H1 (cell line): ENCODE data around the gene EEF2. TPM values are rescaled to one million over a fixed set of nuclear protein-coding genes. Genes with fewer than 3 reads are reported as not detected.

ENCODE experiments used
- CTCF ChIA-PET: fragments of 300-600 bp; sonication (Branson Sonifier 250); formaldehyde crosslinking; loops from one replicate; lab custom pipeline; 2021; ENCODE audit not compliant: partially characterized antibody; lab: Charles Lee
- POLR2A ChIA-PET: fragments of 300-600 bp; sonication (Branson Sonifier 250); formaldehyde crosslinking; loops from one replicate; lab custom pipeline; 2021; ENCODE audit warnings: inconsistent platforms; ENCODE audit not compliant: partially characterized antibody; lab: Charles Lee
- DNase-seq, 2 experiments: peaks; one replicate each; pipeline versions ENCODE4 v3.0.0 to v3.0.0-alpha.2; 2010 to 2022; ENCODE audit warnings: low spot score in 2 of 2, low read depth in 1 of 2, mixed read lengths in 1 of 2
- FAIRE-seq: peaks from 2 replicates; lab custom pipeline; 2011; peaks lifted over from hg19 to GRCh38; lab: Jason Lieb, UNC
- H2AFZ ChIP-seq: 2 replicates; pipeline ENCODE4 v1.8.1; 2012; ENCODE audit warnings: low read length, inconsistent platforms
- H2AK5ac ChIP-seq: 2 replicates; pipeline ENCODE4 v1.6.1; 2013; ENCODE audit warnings: low read depth, low read length
- H2BK120ac ChIP-seq: replicated peaks from 2 replicates; pipeline ENCODE3; 2013; ENCODE audit warnings: low read depth, low read length, inconsistent platforms
- H2BK12ac ChIP-seq: 2 replicates; pipeline ENCODE4 v1.6.1; 2013; ENCODE audit warnings: low read depth, low read length
- H2BK15ac ChIP-seq: 2 replicates; pipeline ENCODE4 v1.6.1; 2013; ENCODE audit warnings: low read length
- H2BK20ac ChIP-seq: 2 replicates; pipeline ENCODE4 v1.6.1; 2013; ENCODE audit warnings: low read length
- H2BK5ac ChIP-seq: 2 replicates; pipeline ENCODE4 v1.6.1; 2013; ENCODE audit warnings: low read depth, low read length
- H3K14ac ChIP-seq: 2 replicates; pipeline ENCODE4 v1.6.1; 2013; ENCODE audit warnings: inconsistent platforms; ENCODE audit not compliant: insufficient read length
- H3K18ac ChIP-seq: 2 replicates; pipeline ENCODE4 v1.6.1; 2013; ENCODE audit warnings: low read length; ENCODE audit errors: extremely low read depth
- H3K23ac ChIP-seq: 2 replicates; pipeline ENCODE4 v1.6.1; 2013; ENCODE audit warnings: inconsistent platforms; ENCODE audit not compliant: insufficient read length
- H3K23me2 ChIP-seq: 2 replicates; pipeline ENCODE4 v1.6.1; 2013; ENCODE audit warnings: low read depth, low read length
- H3K27ac ChIP-seq: 2 replicates; pipeline ENCODE4 v1.6.1; 2011; ENCODE audit warnings: low read depth, low read length, inconsistent platforms
- H3K27me3 ChIP-seq, 4 experiments: replicated peaks in 1 of 4; 1 replicate in 1 of 4; 2 replicates in 3 of 4; pipeline versions ENCODE4 v1.6.1 to v1.8.1; 2011 to 2013; ENCODE audit warnings: low read length in 3 of 4, mild to moderate bottlenecking in 3 of 4, inconsistent platforms in 2 of 4, mixed read lengths in 2 of 4, moderate library complexity in 1 of 4; ENCODE audit not compliant: control insufficient read depth in 3 of 4, insufficient read depth in 3 of 4; ENCODE audit errors: extremely low read depth in 1 of 4
- H3K36me3 ChIP-seq, 4 experiments: 2 replicates each; pipeline versions ENCODE4 v1.6.1 to v1.8.1; 2011 to 2013; ENCODE audit warnings: mild to moderate bottlenecking in 4 of 4, low read length in 3 of 4, moderate library complexity in 2 of 4, control low read depth in 1 of 4, inconsistent platforms in 1 of 4; ENCODE audit not compliant: insufficient read depth in 4 of 4, control insufficient read depth in 2 of 4
- H3K4ac ChIP-seq: replicated peaks from 2 replicates; pipeline ENCODE3; 2013; ENCODE audit warnings: low read length, low read depth, mixed read lengths, inconsistent platforms; ENCODE audit not compliant: insufficient read length
- H3K4me1 ChIP-seq, 4 experiments: replicated peaks in 1 of 4; 1 replicate in 1 of 4; 2 replicates in 3 of 4; pipeline versions ENCODE4 v1.6.1 to v1.8.1; 2011 to 2013; ENCODE audit warnings: low read length in 3 of 4, inconsistent platforms in 2 of 4, mixed read lengths in 1 of 4; ENCODE audit not compliant: insufficient read depth in 4 of 4, control insufficient read depth in 3 of 4
- H3K4me2 ChIP-seq, 2 experiments: 2 replicates each; pipeline versions ENCODE4 v1.6.1 to v1.8.1; 2011 to 2013; ENCODE audit warnings: low read depth in 2 of 2, low read length in 2 of 2, control low read depth in 1 of 2, inconsistent platforms in 1 of 2, mild to moderate bottlenecking in 1 of 2; ENCODE audit not compliant: insufficient read depth in 1 of 2
- H3K4me3 ChIP-seq, 4 experiments: fragments of 200-600, 300-600 bp in 1 of 4; sonication (generic), shearing (Covaris generic), sonication (Bioruptor Twin) in 1 of 4; 2 replicates each; pipeline versions ENCODE4 v1.5.1 to v1.8.1; 2011 to 2016; ENCODE audit warnings: low read length in 4 of 4, low read depth in 3 of 4, control low read depth in 2 of 4, inconsistent platforms in 2 of 4, mild to moderate bottlenecking in 2 of 4, mixed read lengths in 1 of 4, moderate library complexity in 1 of 4; ENCODE audit not compliant: insufficient read depth in 2 of 4; ENCODE audit errors: extremely low read depth in 1 of 4
- H3K56ac ChIP-seq: replicated peaks from 2 replicates; pipeline ENCODE3; 2013; ENCODE audit warnings: low read depth, mild to moderate bottlenecking, mixed read lengths, low read length, inconsistent platforms; ENCODE audit not compliant: insufficient read length
- H3K79me1 ChIP-seq: 2 replicates; pipeline ENCODE4 v1.6.1; 2013; ENCODE audit warnings: low read depth, low read length, control low read depth
- H3K79me2 ChIP-seq, 2 experiments: 2 replicates each; pipeline versions ENCODE4 v1.6.1 to v1.8.1; 2012 to 2013; ENCODE audit warnings: low read length in 2 of 2, mild to moderate bottlenecking in 2 of 2, inconsistent platforms in 1 of 2; ENCODE audit not compliant: insufficient read depth in 2 of 2, control insufficient read depth in 1 of 2
- H3K9ac ChIP-seq, 4 experiments: replicated peaks in 1 of 4; 1 replicate in 1 of 4; 2 replicates in 3 of 4; pipeline versions ENCODE4 v1.6.1 to v1.8.1; 2011 to 2013; ENCODE audit warnings: low read depth in 3 of 4, low read length in 3 of 4, control low read depth in 2 of 4, mild to moderate bottlenecking in 2 of 4, moderate library complexity in 2 of 4, inconsistent platforms in 1 of 4; ENCODE audit errors: extremely low read depth in 1 of 4
- H3K9me3 ChIP-seq, 2 experiments: 2 replicates each; pipeline versions ENCODE4 v1.6.1 to v1.8.1; 2012 to 2013; ENCODE audit warnings: mild to moderate bottlenecking in 2 of 2, moderate library complexity in 2 of 2, control low read depth in 1 of 2, inconsistent platforms in 1 of 2, low read depth in 1 of 2, low read length in 1 of 2, mixed read lengths in 1 of 2; ENCODE audit not compliant: insufficient read depth in 2 of 2
- H4K20me1 ChIP-seq, 2 experiments: replicated peaks in 1 of 2; 2 replicates each; pipeline versions ENCODE3 to v1.8.1; 2011 to 2013; ENCODE audit warnings: inconsistent platforms in 2 of 2, low read length in 2 of 2, mild to moderate bottlenecking in 1 of 2; ENCODE audit not compliant: insufficient read depth in 2 of 2, control insufficient read depth in 1 of 2
- H4K5ac ChIP-seq: 2 replicates; pipeline ENCODE4 v1.6.1; 2013; ENCODE audit warnings: low read length, low read depth, mixed read lengths, inconsistent platforms; ENCODE audit not compliant: insufficient read length
- H4K8ac ChIP-seq: 2 replicates; pipeline ENCODE4 v1.8.0; 2013; ENCODE audit warnings: mild to moderate bottlenecking, moderate library complexity, low read length, inconsistent platforms; ENCODE audit not compliant: insufficient read depth; ENCODE audit errors: extremely low read depth
- H4K91ac ChIP-seq: replicated peaks from 2 replicates; pipeline ENCODE3; 2013; ENCODE audit warnings: low read length, mixed read lengths, inconsistent platforms; ENCODE audit not compliant: insufficient read length
- CHD2 ChIP-seq: IDR thresholded peaks from 2 replicates; pipeline ENCODE4 v1.6.1; 2012; ENCODE audit warnings: low read length, improper control_type of control experiment
- POLR2A ChIP-seq, 2 experiments: IDR thresholded peaks; 1 replicate in 1 of 2; 2 replicates in 1 of 2; pipeline ENCODE4 v1.6.1; 2011; ENCODE audit warnings: low read depth in 2 of 2, low read length in 2 of 2, mild to moderate bottlenecking in 2 of 2; ENCODE audit errors: control extremely low read depth in 1 of 2
- POLR2AphosphoS5 ChIP-seq: IDR thresholded peaks from 2 replicates; pipeline ENCODE4 v1.6.1; 2011; ENCODE audit warnings: low read depth, low read length
- RFX5 ChIP-seq: IDR thresholded peaks from 2 replicates; pipeline ENCODE4 v1.6.1; 2011; ENCODE audit warnings: low read depth, low read length, improper control_type of control experiment, borderline replicate concordance
- SIN3A ChIP-seq, 2 experiments: IDR thresholded peaks in 1 of 2; conservative IDR thresholded peaks in 1 of 2; 2 replicates each; pipeline ENCODE4 v1.6.1; 2011 to 2012; ENCODE audit warnings: low read length in 2 of 2, improper control_type of control experiment in 1 of 2, low read depth in 1 of 2, mild to moderate bottlenecking in 1 of 2
- SIRT6 ChIP-seq: IDR thresholded peaks from one replicate; pipeline ENCODE4 v1.7.1; 2012; ENCODE audit warnings: low read length, inconsistent platforms
- SP1 ChIP-seq: IDR thresholded peaks from 2 replicates; pipeline ENCODE4 v1.6.1; 2011; ENCODE audit warnings: low read depth, low read length
- YY1 ChIP-seq: IDR thresholded peaks from 2 replicates; pipeline ENCODE4 v1.6.1; 2011; ENCODE audit warnings: low read depth, mild to moderate bottlenecking, low read length
- WGBS, 2 experiments: shearing (Covaris generic) in 1 of 2; methylation state at CpG; one replicate each; pipeline versions ENCODE4 v1.1.6 to v1.1.7; 2013 to 2015; ENCODE audit warnings: low lambda C conversion rate in 2 of 2, mixed read lengths in 2 of 2, inconsistent platforms in 1 of 2, low coverage in 1 of 2, missing lambda C conversion rate in 1 of 2; ENCODE audit not compliant: insufficient replicate concordance in 2 of 2, insufficient coverage in 1 of 2, insufficient read length in 1 of 2; ENCODE audit errors: extremely low coverage in 1 of 2, missing lambda C conversion rate in 1 of 2; 5-methylcytosine and 5-hydroxymethylcytosine counted together
- polyA plus RNA-seq, 7 experiments: library from polyadenylated mRNA; depleted of rRNA in 3 of 7; stranded (reverse) in 5 of 7; unstranded in 2 of 7; fragments of >200 nt in 5 of 7; fragments of 200-250 nt in 2 of 7; gene quantifications; 1 replicate in 5 of 7; 2 replicates in 1 of 7; 4 replicates in 1 of 7; pipeline versions ENCODE4 v1.2.1 to v1.2.3, GENCODE V29; 2011 to 2013; ENCODE audit warnings: missing spikeins in 2 of 7, mixed read lengths in 2 of 7
- total RNA-seq: library from RNA; stranded (reverse); fragmentation: NEBNext Ultra II Directional; extraction: Animal tissue kit (Norgen Biotek cat#: 25700); gene quantifications from 2 replicates; pipeline ENCODE4 v1.2.1, GENCODE V29; 2021
- TF ChIP-seq, protein P1 (sequence below), 3 experiments: IDR thresholded peaks; 1 replicate in 2 of 3; 2 replicates in 1 of 3; pipeline versions ENCODE4 v1.5.1 to v1.6.1; 2011; ENCODE audit warnings: low read length in 3 of 3, mild to moderate bottlenecking in 3 of 3, inconsistent platforms in 2 of 3, low read depth in 1 of 3, moderate library complexity in 1 of 3; ENCODE audit not compliant: insufficient read depth in 1 of 3; ENCODE audit errors: control extremely low read depth in 1 of 3

The EEF2 gene
- total and polyA plus RNA-seq, 2 of the 8 experiments (the other 6 are each of a cell fraction or from before 2014, with no cell fraction given) = 1,554 to 3,380 TPM

DNA sequence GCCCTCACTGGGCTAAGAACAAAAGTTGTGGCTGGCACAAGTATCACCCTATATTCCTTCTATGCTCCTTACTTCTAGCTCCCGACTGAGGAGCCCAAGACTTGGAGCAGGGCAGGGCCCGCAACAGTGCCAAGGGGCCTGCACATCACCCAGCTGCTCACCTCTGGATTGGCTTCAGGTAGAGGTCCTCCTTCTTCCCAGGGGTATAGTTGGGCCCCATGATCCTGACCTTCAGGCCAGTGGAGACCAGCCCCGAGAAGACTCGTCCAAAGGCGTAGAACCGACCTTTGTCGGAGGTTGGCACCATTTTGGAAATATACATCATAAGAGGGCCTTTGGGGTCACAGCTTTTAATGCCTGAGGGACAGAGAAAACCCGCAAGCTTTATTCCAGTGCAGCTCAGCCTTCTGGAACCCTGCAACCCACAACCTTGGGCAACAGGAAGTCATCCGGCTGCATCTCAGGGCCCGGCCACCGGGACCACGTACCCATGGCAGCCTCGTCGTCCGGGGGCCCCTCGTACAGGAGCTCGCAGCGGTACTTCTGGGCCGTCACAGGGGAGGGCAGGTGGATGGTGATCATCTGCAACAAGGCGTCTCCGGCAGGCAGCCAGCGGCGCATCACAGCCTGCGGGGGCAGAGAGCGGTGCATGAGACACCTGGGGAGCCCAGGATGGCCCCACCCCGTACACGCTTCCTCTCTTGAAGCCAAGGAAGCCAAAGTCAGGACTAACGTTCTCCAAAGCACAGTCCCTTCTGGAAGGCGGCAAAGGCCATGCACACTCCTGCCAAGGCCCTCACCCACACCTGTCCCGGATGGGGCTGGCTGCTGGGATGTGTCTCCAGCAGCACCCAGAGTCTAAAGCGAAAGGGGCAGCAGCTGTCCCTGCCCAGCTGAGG, 4.7 kb downstream of the EEF2 start:
- ChIA-PET POLR2A (interaction anchor here (0.6 to 12.0 kb wide), 16 partner anchors 9 to 201 kb away, joined by 3 to 870 read pairs (median 4); partner anchors contain the start of genes DAPK3, NMRK2 and PIAS4), CTCF (no interaction called here)
- peak overlapping the region; percentile 91; the same call in 1 of the 2 replicates for H4K8ac ChIP-seq
- no peak overlapping the region for H3K4ac ChIP-seq
- H3K18ac ChIP-seq = no peak overlapping the region
- peaks cover 0 to 13% (median 8%) of the 10 kb centered on the region in 4 experiments; a peak in 6 of 7 replicates for H3K4me1 ChIP-seq
- DNase-seq = no peak
- H3K9ac ChIP-seq = peak overlapping the region in 1 of 4 experiments; percentile 42; a peak in 3 of 7 replicates
- no peak overlapping the region for H2BK20ac ChIP-seq
- no peak overlapping the region for H3K56ac ChIP-seq
- H2AK5ac ChIP-seq = no peak overlapping the region
- H3K27me3 ChIP-seq = no peaks in the 10 kb centered on the region
- no peak overlapping the region for H3K4me2 ChIP-seq
- no peak overlapping the region for H4K5ac ChIP-seq
- H3K4me3 ChIP-seq = no peak overlapping the region
- H3K36me3 ChIP-seq = peaks cover 78 to 91% (median 84%) of the 10 kb centered on the region in 4 experiments
- WGBS, 2 experiments = 94% methylated on average over 31 of the region's 31 CpGs; no CpG with 5 or more reads in 1 of the 2 experiments
- peaks cover 8% of the 10 kb centered on the region for H3K23me2 ChIP-seq
- H3K9me3 ChIP-seq = no peaks in the 10 kb centered on the region
- no peak overlapping the region for H3K23ac ChIP-seq
- peaks cover 20% of the 10 kb centered on the region for H3K79me1 ChIP-seq
- H3K14ac ChIP-seq = no peak overlapping the region
- no peak overlapping the region for H2BK15ac ChIP-seq
- peaks cover 82 to 85% of the 10 kb centered on the region in 2 experiments for H4K20me1 ChIP-seq
- FAIRE-seq = no peak
- no peak overlapping the region for H2AFZ ChIP-seq
- no peak overlapping the region for H4K91ac ChIP-seq
- peak overlapping the region; percentile 29; the same call in 1 of the 2 replicates for H3K27ac ChIP-seq
- H2BK120ac ChIP-seq = no peak overlapping the region
- H2BK12ac ChIP-seq = no peak overlapping the region
- no peak overlapping the region; the same call in 1 of the 2 replicates for H2BK5ac ChIP-seq
- H3K79me2 ChIP-seq = peaks cover 19 to 68% of the 10 kb centered on the region in 2 experiments
- TF ChIP-seq YY1 = no peak
- peak; percentile 27 for TF ChIP-seq SIRT6
- TF ChIP-seq RFX5 = no peak
- peak; percentile 82; the same call in 1 of the 2 replicates for TF ChIP-seq POLR2AphosphoS5
- 0 out of 4 replicates have a peak, but pooled peaks of 1 of the 2 experiments have one; percentile 44 for TF ChIP-seq SIN3A (conservative IDR thresholded peaks at IDR 0.05 in 1 of 2, IDR thresholded peaks at IDR 0.05 in 1 of 2; ENCODE audit: low read depth in 1 of 2, low read length in 2 of 2)
- TF ChIP-seq CHD2 = no peak
- TF ChIP-seq, protein P1, sequence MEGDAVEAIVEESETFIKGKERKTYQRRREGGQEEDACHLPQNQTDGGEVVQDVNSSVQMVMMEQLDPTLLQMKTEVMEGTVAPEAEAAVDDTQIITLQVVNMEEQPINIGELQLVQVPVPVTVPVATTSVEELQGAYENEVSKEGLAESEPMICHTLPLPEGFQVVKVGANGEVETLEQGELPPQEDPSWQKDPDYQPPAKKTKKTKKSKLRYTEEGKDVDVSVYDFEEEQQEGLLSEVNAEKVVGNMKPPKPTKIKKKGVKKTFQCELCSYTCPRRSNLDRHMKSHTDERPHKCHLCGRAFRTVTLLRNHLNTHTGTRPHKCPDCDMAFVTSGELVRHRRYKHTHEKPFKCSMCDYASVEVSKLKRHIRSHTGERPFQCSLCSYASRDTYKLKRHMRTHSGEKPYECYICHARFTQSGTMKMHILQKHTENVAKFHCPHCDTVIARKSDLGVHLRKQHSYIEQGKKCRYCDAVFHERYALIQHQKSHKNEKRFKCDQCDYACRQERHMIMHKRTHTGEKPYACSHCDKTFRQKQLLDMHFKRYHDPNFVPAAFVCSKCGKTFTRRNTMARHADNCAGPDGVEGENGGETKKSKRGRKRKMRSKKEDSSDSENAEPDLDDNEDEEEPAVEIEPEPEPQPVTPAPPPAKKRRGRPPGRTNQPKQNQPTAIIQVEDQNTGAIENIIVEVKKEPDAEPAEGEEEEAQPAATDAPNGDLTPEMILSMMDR (IDR thresholded peaks at IDR 0.05; ENCODE audit: control extremely low read depth in 1 of 3, insufficient read depth in 1 of 3, low read depth in 1 of 3, low read length in 3 of 3) = no peak
- TF ChIP-seq POLR2A (IDR thresholded peaks at IDR 0.05; ENCODE audit: control extremely low read depth in 1 of 2, low read depth in 2 of 2, low read length in 2 of 2) = peak in 1 of 2 experiments; percentile 80; a peak in 2 of 3 replicates
- peak; percentile 9; the same call in 1 of the 2 replicates for TF ChIP-seq SP1
